Measurements from ENCODE around the gene COQ8A.
A peak's percentile ranks its signal among the peaks of the same experiment; 100 is the strongest.
"Not testable (repeated sequence)": the region's sequence is repeated elsewhere in the genome, so short reads cannot be mapped to it uniquely, and the experiment has no call there.

The COQ8A gene

GRCh38 chr1:226953175-226953800 is 13.2 kb downstream of the COQ8A start:
- no peak for DNase-seq (ENCODE audit: low read depth)

GRCh38 chr1:226954337-226954736 is 14.2 kb downstream of the COQ8A start:
- DNase-seq (ENCODE audit: low read depth) = no peak

- DNase-seq (ENCODE audit: low read depth) = no peak
Observed at GRCh38 chr1:226954777-226955176, 14.7 kb downstream of the COQ8A start.

- DNase-seq (ENCODE audit: low read depth) = not testable (repeated sequence)
Observed at GRCh38 chr1:226955857-226956256, 15.8 kb downstream of the COQ8A start.

GRCh38 chr1:226956942-226957713 is 17.0 kb downstream of the COQ8A start:
- no peak for DNase-seq (ENCODE audit: low read depth)

GRCh38 chr1:226957714-226958113 is 17.6 kb downstream of the COQ8A start:
- DNase-seq (ENCODE audit: low read depth) = no peak

- DNase-seq (ENCODE audit: low read depth) = no peak
Observed at GRCh38 chr1:226958300-226958699, 18.2 kb downstream of the COQ8A start.

GRCh38 chr1:226960256-226960655 is 20.2 kb downstream of the COQ8A start:
- DNase-seq (ENCODE audit: low read depth) = no peak

- DNase-seq (ENCODE audit: low read depth) = no peak
Observed at GRCh38 chr1:226960944-226961765, 21.1 kb downstream of the COQ8A start.

- no peak for DNase-seq (ENCODE audit: low read depth)
Observed at GRCh38 chr1:226962421-226963391, 22.6 kb downstream of the COQ8A start.

- no peak for DNase-seq (ENCODE audit: low read depth)
Observed at GRCh38 chr1:226964068-226964425, 24.0 kb downstream of the COQ8A start.

GRCh38 chr1:226964611-226965486 is 24.8 kb downstream of the COQ8A start:
- no peak for DNase-seq (ENCODE audit: low read depth)

GRCh38 chr1:226965581-226966440 is 25.7 kb downstream of the COQ8A start:
- no peak for DNase-seq (ENCODE audit: low read depth)

- no peak for DNase-seq (ENCODE audit: low read depth)
Observed at GRCh38 chr1:226966683-226967082, 26.6 kb downstream of the COQ8A start.

GRCh38 chr1:226967665-226968064 is 27.6 kb downstream of the COQ8A start:
- DNase-seq (ENCODE audit: low read depth) = peak; percentile 31

GRCh38 chr1:226971765-226972164 is 31.7 kb downstream of the COQ8A start:
- no peak for DNase-seq (ENCODE audit: low read depth)

- no peak for DNase-seq (ENCODE audit: low read depth)
Observed at GRCh38 chr1:226972931-226973330, 32.8 kb downstream of the COQ8A start.

GRCh38 chr1:226973371-226973897 is 33.3 kb downstream of the COQ8A start:
- DNase-seq (ENCODE audit: low read depth) = no peak

- DNase-seq (ENCODE audit: low read depth) = no peak
Observed at GRCh38 chr1:226973898-226974543, 33.9 kb downstream of the COQ8A start.

All from ELR (cell line).